Lower leg skin (tissue), 3 donors: Measurements from ENCODE around the gene SFT2D1.
"Not testable (repeated sequence)": the region's sequence is repeated elsewhere in the genome, so short reads cannot be mapped to it uniquely, and the experiment has no call there.

Source experiments
- CTCF ChIP-seq, 3 donors: fragments of 450-650 bp; IDR thresholded peaks; one replicate each; pipeline ENCODE4 v1.5.1; 2016; ENCODE audit warnings: antibody characterized with exemption in 3 of 3, mild to moderate bottlenecking in 3 of 3, moderate library complexity in 2 of 3
- POLR2A ChIP-seq, 2 donors: fragments of 450-650 bp; IDR thresholded peaks; one replicate each; pipeline ENCODE4 v1.6.1; 2016 to 2017; ENCODE audit warnings: antibody characterized with exemption in 2 of 2, mild to moderate bottlenecking in 1 of 2, moderate library complexity in 1 of 2

- not testable (repeated sequence) for TF ChIP-seq CTCF, POLR2A (IDR thresholded peaks at IDR 0.05)
These were observed 3.3 kb upstream of the SFT2D1 start for GRCh38 chr6:166345672-166346071.
